CD4-positive, alpha-beta memory T cell (primary cell): ENCODE results near the gene TSR1. TPM values are rescaled to one million over a fixed set of nuclear protein-coding genes. Genes with fewer than 3 reads are reported as not detected.

Experiments
- CTCF ChIA-PET: fragments of 350-600 bp; sonication (Branson Sonifier 250); formaldehyde crosslinking; loops from one replicate; lab custom pipeline; 2021; ENCODE audit warnings: inconsistent platforms; ENCODE audit not compliant: partially characterized antibody; lab: Charles Lee
- POLR2A ChIA-PET: fragments of 350-600 bp; sonication (Branson Sonifier 250); formaldehyde crosslinking; loops from one replicate; lab custom pipeline; 2021; ENCODE audit not compliant: partially characterized antibody; lab: Charles Lee
- DNase-seq, 5 donors: peaks; one replicate each; pipeline versions ENCODE4 v3.0.0 to v3.0.0-alpha.2; 2020 to 2022; ENCODE audit warnings: mixed read lengths in 1 of 5
- H3K27ac ChIP-seq: one replicate; pipeline ENCODE4 v1.7.0; 2013; ENCODE audit warnings: low read depth, low read length
- H3K27me3 ChIP-seq: 2 replicates; pipeline ENCODE4 v1.7.0; 2013; ENCODE audit warnings: mild to moderate bottlenecking, low read length, moderate library complexity; ENCODE audit not compliant: insufficient read depth
- H3K36me3 ChIP-seq: 2 replicates; pipeline ENCODE4 v1.7.0; 2013; ENCODE audit warnings: mild to moderate bottlenecking, low read length, moderate library complexity; ENCODE audit not compliant: insufficient read depth
- H3K4me1 ChIP-seq: 2 replicates; pipeline ENCODE4 v1.7.0; 2013; ENCODE audit warnings: mild to moderate bottlenecking, low read length, moderate library complexity; ENCODE audit not compliant: insufficient read depth
- H3K4me3 ChIP-seq, 2 donors: one replicate each; pipeline ENCODE4 v1.7.0; 2013; ENCODE audit warnings: low read length in 2 of 2, mild to moderate bottlenecking in 1 of 2
- H3K9me3 ChIP-seq, 2 donors: one replicate each; pipeline ENCODE4 v1.7.0; 2013; ENCODE audit warnings: low read length in 2 of 2, control low read depth in 1 of 2; ENCODE audit not compliant: control insufficient read depth in 1 of 2
- H3K27ac Mint-ChIP-seq, 7 donors: one replicate each; pipeline ENCODE4 v1.8.0; 2020 to 2021; ENCODE audit warnings: mixed read lengths in 7 of 7, mild to moderate bottlenecking in 6 of 7, inconsistent platforms in 3 of 7, moderate library complexity in 3 of 7
- H3K27me3 Mint-ChIP-seq, 2 donors: one replicate each; pipeline ENCODE4 v1.8.0; 2020 to 2021; ENCODE audit warnings: mixed read lengths in 2 of 2
- H3K36me3 Mint-ChIP-seq, 2 donors: one replicate each; pipeline ENCODE4 v1.8.0; 2020 to 2021; ENCODE audit warnings: mixed read lengths in 2 of 2, inconsistent platforms in 1 of 2, mild to moderate bottlenecking in 1 of 2
- H3K4me1 Mint-ChIP-seq, 4 donors: one replicate each; pipeline ENCODE4 v1.8.0; 2020 to 2021; ENCODE audit warnings: mixed read lengths in 4 of 4, mild to moderate bottlenecking in 1 of 4
- H3K4me3 Mint-ChIP-seq, 8 donors: one replicate each; pipeline ENCODE4 v1.8.0; 2020 to 2021; ENCODE audit warnings: mixed read lengths in 8 of 8, mild to moderate bottlenecking in 7 of 8, moderate library complexity in 6 of 8, inconsistent platforms in 3 of 8
- H3K9me3 Mint-ChIP-seq, 8 donors: one replicate each; pipeline ENCODE4 v1.8.0; 2020 to 2021; ENCODE audit warnings: mixed read lengths in 8 of 8, mild to moderate bottlenecking in 5 of 8, inconsistent platforms in 3 of 8, moderate library complexity in 1 of 8
- intact Hi-C: fragments of 100-400 bp; cut with micrococcal nuclease; formaldehyde crosslinking; loops from one replicate; pipeline ENCODE4 v1.15.1; 2023
- polyA plus RNA-seq, 2 donors: library from polyadenylated mRNA; unstranded; fragments of 300-500 nt; fragmentation: Illumina TruSeq; gene quantifications; one replicate each; pipeline ENCODE4 v1.2.3, GENCODE V29; 2021
- total RNA-seq, 2 experiments: library from RNA; stranded (reverse); gene quantifications; one replicate each; pipeline ENCODE4 v1.2.3, GENCODE V29; 2021

TSR1 gene
- total and polyA plus RNA-seq, 4 experiments from 2014 or later, result 14.3 to 31.7 (median 22.4) TPM

- DNase-seq, result peak in 1 of 5 donors; percentile 41
- Mint-ChIP-seq H3K4me3 (no peak overlapping the region), H3K9me3 (no peaks in the 10 kb centered on the region), H3K4me1 (peaks cover 3 to 15% (median 5%) of the 10 kb centered on the region in 4 donors), H3K36me3 (peaks cover 6 to 27% of the 10 kb centered on the region in 2 donors), H3K27ac (peak overlapping the region in 1 of 7 donors; percentile 44), H3K27me3 (no peaks in the 10 kb centered on the region)
- no peaks in the 10 kb centered on the region for H3K27me3 ChIP-seq
- H3K27ac ChIP-seq, result no peak overlapping the region
- H3K9me3 ChIP-seq, result no peaks in the 10 kb centered on the region
- peaks cover 4% of the 10 kb centered on the region for H3K4me1 ChIP-seq
- H3K4me3 ChIP-seq, result no peak overlapping the region
- POLR2A ChIA-PET, result interaction anchor here (1.6 to 3.5 kb wide), 2 partner anchors 12 to 36 kb away, joined by 5 to 42 read pairs; no protein-coding TSS in a partner anchor
- CTCF ChIA-PET, result interaction anchor here (3.7 to 10.0 kb wide), 2 partner anchors 11 to 35 kb away, joined by 40 to 558 read pairs; no protein-coding TSS in a partner anchor
- intact Hi-C loops, result no loop called here
- H3K36me3 ChIP-seq, result no peaks in the 10 kb centered on the region
Measured at GRCh38 chr17:2380226-2380922, 44.1 kb upstream of the TSR1 start.

GRCh38 chr17:2379489-2380225 lies 43.4 kb upstream of the TSR1 start:
- Histone ChIP-seq H3K9me3 (no peaks in the 10 kb centered on the region), H3K27ac (no peak overlapping the region), H3K36me3 (no peaks in the 10 kb centered on the region), H3K27me3 (no peaks in the 10 kb centered on the region), H3K4me1 (peaks cover 4% of the 10 kb centered on the region), H3K4me3 (no peak overlapping the region)
- peaks cover 3 to 15% (median 5%) of the 10 kb centered on the region in 4 donors for H3K4me1 Mint-ChIP-seq
- H3K9me3 Mint-ChIP-seq, result no peaks in the 10 kb centered on the region
- H3K4me3 Mint-ChIP-seq, result no peak overlapping the region
- H3K27me3 Mint-ChIP-seq, result no peaks in the 10 kb centered on the region
- intact Hi-C loops, result no loop called here
- CTCF ChIA-PET, result interaction anchor here (10.0 kb wide), 1 partner anchor 36 kb away, joined by 558 read pairs; no protein-coding TSS in a partner anchor
- peak overlapping the region in 1 of 7 donors; percentile 52 for H3K27ac Mint-ChIP-seq
- POLR2A ChIA-PET, result interaction anchor here (0.8 to 1.6 kb wide), 3 partner anchors 12 to 54 kb away, joined by 3 to 5 read pairs (median 3); no protein-coding TSS in a partner anchor
- peaks cover 6 to 31% of the 10 kb centered on the region in 2 donors for H3K36me3 Mint-ChIP-seq
- no peak for DNase-seq

- Histone ChIP-seq H3K9me3 (no peaks in the 10 kb centered on the region), H3K27ac (no peak overlapping the region), H3K4me3 (no peak overlapping the region), H3K4me1 (peaks cover 4% of the 10 kb centered on the region), H3K27me3 (no peaks in the 10 kb centered on the region), H3K36me3 (no peaks in the 10 kb centered on the region)
- H3K4me1 Mint-ChIP-seq, result peaks cover 3 to 13% (median 5%) of the 10 kb centered on the region in 4 donors
- no peak overlapping the region for H3K4me3 Mint-ChIP-seq
- H3K27ac Mint-ChIP-seq, result peak overlapping the region in 3 of 7 donors; percentile 27 to 68 (median 52)
- intact Hi-C loops, result no loop called here
- CTCF ChIA-PET, result interaction anchor here (10.0 kb wide), 1 partner anchor 37 kb away, joined by 558 read pairs; no protein-coding TSS in a partner anchor
- no peaks in the 10 kb centered on the region for H3K27me3 Mint-ChIP-seq
- peaks cover 6 to 33% of the 10 kb centered on the region in 2 donors for H3K36me3 Mint-ChIP-seq
- POLR2A ChIA-PET, result interaction anchor here (0.8 to 1.6 kb wide), 3 partner anchors 13 to 55 kb away, joined by 3 to 5 read pairs (median 3); no protein-coding TSS in a partner anchor
- H3K9me3 Mint-ChIP-seq, result no peaks in the 10 kb centered on the region
- no peak for DNase-seq
Measured at GRCh38 chr17:2378905-2379304, 42.6 kb upstream of the TSR1 start.

- Histone ChIP-seq H3K4me3 (no peak overlapping the region), H3K27ac (no peak overlapping the region), H3K9me3 (no peaks in the 10 kb centered on the region), H3K27me3 (no peaks in the 10 kb centered on the region), H3K4me1 (peaks cover 3% of the 10 kb centered on the region), H3K36me3 (peaks cover 4% of the 10 kb centered on the region)
- peaks cover 0 to 4% (median 3%) of the 10 kb centered on the region in 4 donors for H3K4me1 Mint-ChIP-seq
- no peaks in the 10 kb centered on the region for H3K27me3 Mint-ChIP-seq
- peak overlapping the region in 1 of 7 donors; percentile 56 for H3K27ac Mint-ChIP-seq
- intact Hi-C loops, result no loop called here
- H3K9me3 Mint-ChIP-seq, result peaks cover 0 to 2% (median 0%) of the 10 kb centered on the region in 8 donors
- no peak for DNase-seq
- peaks cover 6 to 39% of the 10 kb centered on the region in 2 donors for H3K36me3 Mint-ChIP-seq
- POLR2A ChIA-PET, result interaction anchor here (0.8 kb wide), 1 partner anchor 16 kb away, joined by 4 read pairs; no protein-coding TSS in a partner anchor
- CTCF ChIA-PET, result interaction anchor here (10.0 kb wide), 1 partner anchor 38 kb away, joined by 558 read pairs; no protein-coding TSS in a partner anchor
- H3K4me3 Mint-ChIP-seq, result no peak overlapping the region
Measured at GRCh38 chr17:2377659-2378058, 41.4 kb upstream of the TSR1 start.

- no peak for DNase-seq
- Mint-ChIP-seq H3K4me1 (peaks cover 0 to 2% (median 0%) of the 10 kb centered on the region in 4 donors), H3K27ac (peak overlapping the region in 2 of 7 donors; percentile 10 to 65), H3K36me3 (peaks cover 12 to 44% of the 10 kb centered on the region in 2 donors), H3K9me3 (peaks cover 0 to 2% (median 0%) of the 10 kb centered on the region in 8 donors), H3K27me3 (no peaks in the 10 kb centered on the region), H3K4me3 (no peak overlapping the region)
- peaks cover 9% of the 10 kb centered on the region for H3K36me3 ChIP-seq
- ChIA-PET POLR2A (no interaction called here), CTCF (no interaction called here)
- H3K27ac ChIP-seq, result no peak overlapping the region
- no peaks in the 10 kb centered on the region for H3K9me3 ChIP-seq
- H3K4me3 ChIP-seq, result no peak overlapping the region
- intact Hi-C loops, result no loop called here
- no peaks in the 10 kb centered on the region for H3K27me3 ChIP-seq
- H3K4me1 ChIP-seq, result no peaks in the 10 kb centered on the region
Measured at GRCh38 chr17:2376107-2376506, 39.9 kb upstream of the TSR1 start.

GRCh38 chr17:2375406-2375805 lies 39.1 kb upstream of the TSR1 start:
- peaks cover 10 to 42% of the 10 kb centered on the region in 2 donors for H3K36me3 Mint-ChIP-seq
- H3K27me3 Mint-ChIP-seq, result no peaks in the 10 kb centered on the region
- no peak overlapping the region for H3K4me3 Mint-ChIP-seq
- no peak overlapping the region for H3K4me3 ChIP-seq
- no peak overlapping the region for H3K27ac ChIP-seq
- DNase-seq, result no peak
- no peaks in the 10 kb centered on the region for H3K4me1 ChIP-seq
- H3K4me1 Mint-ChIP-seq, result no peaks in the 10 kb centered on the region
- no peaks in the 10 kb centered on the region for H3K27me3 ChIP-seq
- POLR2A ChIA-PET, result no interaction called here
- H3K36me3 ChIP-seq, result peaks cover 9% of the 10 kb centered on the region
- peaks cover 0 to 2% (median 0%) of the 10 kb centered on the region in 8 donors for H3K9me3 Mint-ChIP-seq
- CTCF ChIA-PET, result no interaction called here
- H3K27ac Mint-ChIP-seq, result no peak overlapping the region
- intact Hi-C loops, result no loop called here
- H3K9me3 ChIP-seq, result no peaks in the 10 kb centered on the region
